NCI-H2227 (cell line): ENCODE data around the gene GNG13.

Experiments used
- DNase-seq: peaks from one replicate; lab custom pipeline; 2025; ENCODE audit not compliant: unreplicated experiment; lab: John Stamatoyannopoulos, UW

Gene GNG13

GRCh38 chr16:814974-815373, 14.4 kb upstream of the GNG13 start:
- DNase-seq, result no peak

GRCh38 chr16:813916-814412, 13.4 kb upstream of the GNG13 start:
- DNase-seq, result no peak

DNA sequence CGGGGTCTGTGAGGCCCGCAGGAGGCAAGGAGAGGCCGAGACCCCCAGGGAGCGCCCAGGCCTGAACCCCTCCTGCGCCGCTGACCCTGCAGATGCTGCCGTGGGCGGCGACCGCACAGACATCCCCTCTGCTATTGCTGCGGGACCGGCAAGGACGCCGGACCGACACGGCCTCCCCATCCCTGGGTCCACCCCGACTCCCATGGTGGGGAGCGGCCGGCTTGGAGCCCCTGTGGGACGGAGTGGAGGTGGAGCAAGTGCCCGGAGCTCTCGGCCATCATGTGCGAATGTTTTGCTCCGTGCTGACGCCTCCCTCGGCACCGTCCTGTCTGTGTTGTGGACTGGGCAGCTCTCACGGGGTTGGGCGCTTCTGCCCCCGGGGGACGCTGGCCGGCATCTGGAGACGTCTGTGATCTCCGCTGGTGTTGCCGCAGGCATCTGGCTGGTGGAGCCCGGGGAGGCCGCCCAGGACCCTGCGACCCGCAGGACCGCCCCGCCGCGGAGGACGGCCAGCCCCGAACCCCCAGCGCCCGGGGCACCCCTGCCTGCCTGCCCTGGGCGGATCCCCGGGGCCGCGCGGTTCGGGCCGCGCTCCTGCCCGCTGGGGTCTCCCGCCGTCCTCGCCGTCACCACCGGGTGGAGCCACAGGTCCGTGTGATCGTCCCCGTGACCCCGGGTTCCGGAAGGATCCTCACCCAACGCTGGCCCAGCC, 12.8 kb upstream of the GNG13 start:
- DNase-seq, result peak; percentile 69

DNA sequence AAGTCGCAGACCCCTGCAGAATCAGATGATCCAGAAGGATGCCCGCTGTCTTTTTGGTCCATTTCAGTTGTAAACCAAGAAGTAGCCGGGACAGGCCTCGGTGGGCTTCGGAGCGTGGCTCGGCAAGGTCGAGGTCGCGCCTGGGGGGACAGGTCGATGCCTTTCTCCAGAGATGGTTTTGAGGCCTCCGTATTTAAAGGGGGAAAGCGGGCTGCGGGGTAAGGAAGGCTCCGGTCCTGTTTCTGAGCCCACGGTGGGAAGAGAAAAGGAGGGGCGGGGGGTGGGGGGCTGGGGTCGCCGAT, 7.5 kb upstream of the GNG13 start:
- DNase-seq, result no peak

- peak; percentile 98 for DNase-seq
These were observed 7.0 kb upstream of the GNG13 start for GRCh38 chr16:807347-808084.

DNA sequence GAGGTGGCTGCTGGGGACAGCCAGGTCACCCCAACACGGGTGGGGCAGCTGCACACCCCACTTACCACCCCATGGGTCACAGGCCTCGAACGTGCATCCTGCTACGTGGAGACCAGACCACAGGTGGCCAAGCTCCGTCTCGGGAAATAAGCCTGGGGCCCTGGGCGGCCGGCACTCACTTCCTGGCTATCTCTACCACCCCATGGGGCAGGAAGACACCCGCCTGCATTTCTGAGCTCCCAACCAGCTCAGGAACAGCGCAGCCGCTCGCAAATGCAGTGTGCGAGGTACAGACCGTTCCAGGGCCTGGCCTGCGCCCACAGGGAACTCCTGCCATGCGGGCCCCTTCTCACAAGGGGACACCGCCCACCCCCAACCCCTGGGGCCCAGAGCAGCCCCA, 4.9 kb upstream of the GNG13 start:
- no peak for DNase-seq

DNA sequence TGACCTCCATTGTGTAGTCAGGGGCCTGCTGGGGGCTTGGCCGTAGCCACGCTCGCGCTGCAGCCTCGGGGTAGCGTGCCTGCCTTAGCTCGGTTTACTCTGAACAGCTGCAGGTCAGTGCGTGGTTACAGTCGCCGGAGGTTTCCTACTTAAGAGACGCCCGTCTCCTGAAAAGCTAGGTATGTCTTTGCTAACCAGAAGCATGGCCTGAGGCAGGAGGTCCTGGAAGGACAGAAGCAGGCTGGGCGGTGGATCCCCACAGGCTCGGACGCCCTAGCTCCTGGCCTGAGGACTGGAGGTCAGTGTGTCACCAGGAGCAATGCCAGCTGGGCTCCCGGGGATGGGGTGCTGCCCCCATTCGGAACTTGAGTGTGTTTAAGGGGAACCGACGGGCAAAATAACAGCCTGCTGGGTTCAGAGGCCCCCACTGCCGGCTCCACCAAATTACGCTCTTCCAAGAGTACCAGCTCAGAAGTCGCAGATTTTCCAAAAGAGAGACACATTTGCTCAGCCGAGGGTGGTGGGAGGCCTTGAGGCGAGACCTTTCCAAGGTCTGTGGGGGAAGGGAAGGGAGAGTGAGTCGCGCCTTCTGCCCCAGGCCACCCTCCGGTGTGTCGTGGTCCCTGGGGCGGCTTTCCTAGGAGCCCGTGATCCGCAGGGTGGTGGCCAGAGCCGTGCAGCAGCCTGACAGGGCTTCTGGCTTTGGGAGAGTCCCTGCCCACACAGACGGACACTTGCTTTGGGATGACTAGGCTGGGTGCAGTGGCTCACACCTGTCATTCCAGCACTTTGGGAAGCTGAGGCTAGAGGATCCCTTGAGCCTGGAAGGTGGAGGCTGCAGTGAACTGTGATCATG, 3.9 kb upstream of the GNG13 start:
- DNase-seq, result no peak

DNA sequence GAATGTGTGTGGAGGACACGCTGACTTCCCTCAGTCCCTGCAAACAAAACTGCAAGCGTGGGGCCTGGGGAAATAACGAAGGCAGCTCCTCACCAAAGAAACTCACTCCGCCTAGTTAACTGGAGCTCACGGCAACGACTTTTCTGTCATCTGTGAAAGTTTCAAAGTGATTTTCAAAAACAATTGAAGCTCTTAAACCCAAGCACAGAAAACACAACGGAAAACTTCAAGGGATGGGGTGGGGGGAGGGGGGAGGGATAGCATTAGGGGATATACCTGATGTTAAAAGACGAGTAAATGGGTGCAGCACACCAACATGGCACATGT, 3.2 kb upstream of the GNG13 start:
- no peak for DNase-seq

DNA sequence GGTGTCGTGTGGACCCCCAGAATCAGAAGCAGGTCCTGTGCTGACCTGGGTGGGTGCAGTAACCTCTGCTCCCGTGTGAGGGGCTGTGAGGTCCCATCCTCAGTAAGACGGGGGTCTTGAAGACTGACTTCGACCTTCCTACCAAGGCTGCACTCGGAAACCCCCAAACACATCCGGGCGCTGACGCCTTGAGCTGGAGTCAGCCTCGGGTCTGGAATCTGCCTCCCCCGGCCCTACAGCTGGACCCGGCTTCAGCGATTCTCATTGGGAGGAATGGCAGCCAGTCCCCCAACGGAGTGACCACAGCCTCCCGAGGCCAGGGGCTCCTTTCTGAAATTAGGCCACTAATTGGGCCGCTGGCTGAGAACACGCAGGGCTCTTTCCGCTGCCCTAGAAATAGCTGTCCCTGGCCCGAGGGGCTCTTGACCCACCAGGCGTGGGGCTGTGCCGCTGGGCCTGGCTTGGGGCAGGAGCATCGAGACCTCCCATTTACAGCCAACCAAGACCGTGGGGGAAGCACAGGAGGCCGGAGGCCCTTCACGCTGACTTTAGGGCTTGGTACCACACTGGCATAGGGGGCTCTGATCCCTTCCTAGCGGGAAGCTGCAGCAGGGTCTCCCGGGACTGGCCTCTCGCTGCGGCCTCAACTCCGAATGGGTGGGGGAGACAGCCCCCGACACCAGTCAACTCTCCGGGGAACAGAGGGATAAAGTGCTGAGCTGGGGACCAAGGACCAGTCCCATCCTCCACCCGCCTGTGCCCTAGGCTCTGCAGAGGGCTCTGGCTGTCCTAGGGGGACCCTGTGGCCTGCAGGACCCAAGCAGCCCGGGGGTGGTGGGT, 2.6 kb upstream of the GNG13 start:
- DNase-seq, result no peak

DNA sequence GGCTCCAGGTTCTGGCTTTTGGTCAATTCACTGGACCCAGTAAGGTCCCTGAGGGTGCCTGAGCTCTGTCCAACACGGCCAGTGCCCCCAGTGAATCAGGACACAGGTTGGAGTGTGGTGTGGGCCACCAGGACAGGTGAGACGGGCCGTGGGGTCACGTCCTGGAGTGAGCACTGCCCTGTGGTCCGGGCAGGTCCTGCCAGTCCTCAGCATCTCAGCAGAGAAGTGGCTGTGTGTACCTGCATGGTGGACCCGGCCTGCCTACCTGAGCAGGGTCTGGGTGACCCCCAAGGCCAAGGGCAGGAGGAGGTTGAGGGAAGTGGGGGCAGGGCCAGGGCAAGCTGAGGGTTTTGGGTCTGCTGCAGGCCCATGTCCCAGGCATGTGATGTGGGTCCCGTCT, 1.9 kb upstream of the GNG13 start:
- no peak for DNase-seq

DNA sequence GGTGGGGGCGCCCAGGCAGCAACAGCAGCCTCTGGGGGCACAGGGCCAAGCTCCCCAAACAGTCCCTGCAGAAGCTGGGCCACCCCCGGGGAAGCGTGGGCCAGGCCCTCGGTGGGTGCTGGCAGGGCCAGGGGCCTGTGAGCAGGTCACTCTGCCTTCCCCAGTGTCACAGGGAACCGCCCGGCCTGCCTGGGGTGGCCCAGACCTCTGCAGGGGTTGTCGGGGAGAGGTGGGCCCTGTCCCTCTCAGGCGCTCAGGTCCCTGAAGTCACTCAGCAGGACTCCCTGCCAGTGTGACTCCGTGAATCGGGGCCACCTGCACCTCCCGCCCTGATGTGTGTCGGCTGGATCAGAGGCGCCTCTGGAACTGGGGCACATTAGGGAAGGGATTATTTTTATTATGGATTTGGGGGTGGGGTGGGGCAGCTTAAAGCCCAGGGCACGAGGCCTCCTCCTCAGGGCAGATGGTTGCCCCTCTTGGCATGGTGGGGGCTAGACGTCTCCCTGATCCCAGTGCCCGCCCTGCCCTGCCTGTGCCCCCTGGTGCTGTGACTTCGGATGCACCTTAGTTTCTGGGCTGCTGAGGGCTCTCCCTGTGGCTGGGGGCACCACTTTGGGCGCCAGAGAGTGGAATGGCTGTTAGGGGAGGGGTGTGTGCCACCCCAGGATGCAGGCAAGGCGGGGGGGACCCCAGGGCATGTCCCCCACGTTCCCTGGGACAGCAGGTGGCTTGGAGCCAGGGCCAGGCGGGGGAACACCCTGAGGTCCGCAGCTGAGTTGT, 1.2 kb upstream of the GNG13 start:
- no peak for DNase-seq

DNA sequence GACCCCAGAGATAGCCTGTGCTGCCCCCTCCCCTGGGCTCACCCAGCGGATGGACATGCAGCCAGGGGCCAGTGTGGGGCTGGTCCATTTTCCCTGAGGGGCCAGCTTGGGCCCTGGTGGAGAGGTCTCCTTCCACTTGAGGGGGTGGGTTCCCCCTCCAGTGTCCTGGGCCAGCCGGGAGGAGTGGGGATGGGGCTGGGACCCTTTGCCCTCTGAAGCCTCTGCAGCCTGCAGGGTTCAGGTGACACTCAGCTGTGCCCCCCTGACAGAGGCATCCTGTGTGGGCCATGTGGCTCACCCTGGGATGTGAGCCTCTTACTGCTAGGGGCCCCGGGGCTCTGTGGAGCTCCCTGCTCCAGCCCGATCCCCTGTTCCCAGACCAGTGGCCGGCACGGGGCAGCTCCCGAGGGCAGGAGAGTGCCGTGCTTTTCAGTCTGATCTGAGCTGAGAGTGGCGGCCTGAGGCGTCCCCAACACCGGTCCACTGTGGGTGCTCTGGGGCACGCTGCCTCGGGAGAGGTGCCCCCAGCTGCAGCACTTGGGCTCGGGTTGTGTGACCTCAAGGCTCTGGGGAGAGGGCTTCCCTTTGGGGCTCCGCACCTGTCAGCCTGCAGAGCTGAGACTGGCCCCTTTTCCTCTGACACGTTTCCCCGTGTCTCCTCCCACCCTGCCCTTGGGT, 439 bp upstream of the GNG13 start:
- DNase-seq, result no peak

DNA sequence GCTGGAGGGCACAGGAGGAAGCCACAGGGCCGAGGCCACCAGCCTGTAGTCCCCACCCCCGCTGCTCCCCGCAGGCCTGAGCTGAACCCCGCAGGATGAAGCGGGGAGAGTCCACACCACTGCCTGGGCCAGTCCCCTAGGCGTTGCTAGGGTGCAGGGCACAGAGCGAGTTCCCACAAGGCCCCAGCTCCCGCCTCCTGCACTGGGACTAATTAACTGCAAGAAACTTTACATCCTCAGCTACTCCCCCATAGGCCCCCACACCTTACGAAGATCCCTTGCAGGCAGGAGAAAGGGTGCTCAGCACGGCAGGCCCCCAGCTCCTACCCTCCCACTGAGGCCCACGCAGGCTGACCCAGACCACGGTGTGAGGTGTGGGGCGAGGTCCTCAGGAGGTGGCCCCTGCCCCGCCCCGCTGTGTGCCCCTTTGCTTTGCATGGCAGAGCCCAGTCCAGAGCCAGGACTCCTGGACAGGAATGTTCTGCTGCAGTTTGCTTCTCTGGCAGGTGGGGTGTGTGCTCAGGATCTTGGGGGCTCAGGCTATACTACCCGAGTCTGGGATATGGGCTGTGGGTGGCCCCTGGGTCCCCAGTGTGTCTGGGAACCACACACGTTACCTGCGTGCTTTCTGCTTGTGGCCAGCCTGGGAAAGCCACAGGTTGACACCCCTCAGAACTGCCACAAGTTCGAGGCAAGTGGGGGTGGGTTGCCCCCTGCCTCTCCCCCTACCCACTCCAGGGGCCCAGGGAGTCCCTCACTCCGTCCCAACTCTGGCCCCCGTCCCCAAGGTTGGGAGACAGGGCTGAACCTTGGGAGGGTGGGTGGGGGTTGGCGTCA, 1.2 kb downstream of the GNG13 start:
- no peak for DNase-seq

- DNase-seq, result no peak
These were observed 1.9 kb downstream of the GNG13 start for GRCh38 chr16:798666-799065.

DNA sequence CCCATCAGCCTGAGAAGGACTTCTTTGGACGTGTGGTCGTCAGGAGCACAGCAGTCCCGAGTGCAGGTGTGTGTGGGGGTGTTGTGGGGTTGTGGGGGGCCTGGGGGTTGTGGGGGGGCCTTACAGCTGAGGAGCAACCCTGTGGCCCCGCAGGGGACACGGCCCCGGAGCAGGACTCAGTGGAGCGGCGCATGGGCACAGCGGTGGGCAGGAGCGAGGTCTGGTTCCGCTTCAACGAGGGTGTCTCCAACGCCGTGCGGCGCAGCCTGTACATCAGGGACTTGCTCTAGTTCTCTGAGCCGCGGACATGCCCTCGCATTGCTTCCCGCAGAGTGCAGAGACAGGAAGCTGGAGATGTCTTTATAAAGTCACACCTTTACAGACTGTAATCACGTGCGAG, 2.8 kb downstream of the GNG13 start:
- no peak for DNase-seq

DNA sequence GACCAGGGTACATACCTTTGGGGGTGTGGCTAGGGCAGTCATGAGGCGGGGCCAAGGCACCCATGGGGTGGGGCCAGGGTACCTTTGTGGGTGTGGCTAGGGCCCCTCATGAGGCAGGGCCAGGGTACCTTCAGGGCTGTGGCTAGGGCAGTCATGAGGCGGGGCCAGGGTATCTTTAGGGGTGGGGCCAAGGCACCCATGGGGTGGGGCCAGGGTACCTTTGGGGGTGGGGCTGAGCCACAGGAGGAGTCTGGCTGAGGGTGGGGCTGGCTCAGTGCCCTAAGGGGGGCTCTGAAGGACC, 3.5 kb downstream of the GNG13 start:
- DNase-seq, result no peak

DNA sequence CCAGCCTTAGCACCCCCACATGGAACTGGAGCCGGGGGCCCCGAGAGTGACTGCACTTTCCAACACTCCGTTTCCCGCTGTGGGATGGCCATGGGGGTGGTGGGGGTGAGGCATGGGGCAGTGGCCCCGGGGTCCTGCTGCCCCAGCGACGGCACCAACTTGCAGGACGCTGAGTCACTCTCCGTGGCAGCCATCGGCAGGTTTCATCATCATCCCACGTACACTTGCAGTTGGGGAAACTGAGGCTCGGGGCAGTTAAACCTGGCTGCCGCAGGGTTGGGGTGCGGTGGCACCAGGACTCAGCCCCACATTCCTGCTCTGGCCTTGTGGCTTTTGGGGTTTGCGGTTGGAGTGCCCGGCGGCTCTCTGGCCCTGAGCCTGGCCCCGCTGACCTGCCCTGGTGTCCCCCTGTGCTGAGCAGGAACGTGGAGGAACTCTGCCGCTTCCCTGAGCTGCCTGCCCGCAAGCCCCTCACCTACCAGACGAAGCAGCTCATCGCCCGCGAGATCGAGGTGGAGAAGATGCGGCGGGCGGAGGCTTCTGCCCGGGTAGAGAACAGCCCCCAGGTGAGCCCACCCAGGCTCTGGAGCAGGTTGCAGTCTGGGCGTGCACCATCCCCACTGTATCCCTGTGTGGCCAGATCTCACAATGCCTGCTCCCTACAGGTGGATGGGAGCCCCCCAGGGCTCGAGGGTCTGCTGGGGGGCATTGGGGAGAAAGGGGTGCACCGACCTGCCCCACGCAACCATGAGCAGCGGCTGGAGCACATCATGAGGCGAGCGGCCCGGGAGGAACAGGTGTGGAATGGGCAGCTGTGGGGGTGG, 4.0 kb downstream of the GNG13 start:
- no peak for DNase-seq

- DNase-seq, result no peak
These were observed 4.8 kb downstream of the GNG13 start for GRCh38 chr16:795580-796229.
